SK-N-SH treated with all-trans-retinoic acid at 6 μM for 48 hours (cell line): ENCODE results near the gene ZBTB7C.

Experiments
- ARNTL ChIP-seq: fragments of 450-650 bp; formaldehyde crosslinking; IDR thresholded peaks from 2 replicates; pipeline ENCODE4 v1.5.0; 2020; ENCODE audit warnings: low read depth, mild to moderate bottlenecking, moderate library complexity, borderline replicate concordance
- ISL1 ChIP-seq: fragments of 250-450 bp; sonication (Bioruptor Pico); IDR thresholded peaks from 2 replicates; pipeline ENCODE4 v2.1.2; 2022; ENCODE audit warnings: mild to moderate bottlenecking, moderate library complexity
- PPARA ChIP-seq: fragments of 250-450 bp; sonication (Bioruptor Pico); IDR thresholded peaks from 2 replicates; pipeline ENCODE4 v1.5.0; 2020; ENCODE audit warnings: mild to moderate bottlenecking, borderline replicate concordance
- RARB ChIP-seq: fragments of 250-450 bp; sonication (Bioruptor Pico); IDR thresholded peaks from 2 replicates; pipeline ENCODE4 v1.8.0; 2021; ENCODE audit warnings: mild to moderate bottlenecking, moderate library complexity
- SNAI2 ChIP-seq: fragments of 250-450 bp; sonication (Bioruptor Pico); IDR thresholded peaks from 2 replicates; pipeline ENCODE4 v1.5.0; 2020; ENCODE audit warnings: mild to moderate bottlenecking, moderate library complexity
- TOX ChIP-seq: fragments of 250-450 bp; sonication (Bioruptor Pico); IDR thresholded peaks from 2 replicates; pipeline ENCODE4 v1.8.0; 2021; ENCODE audit warnings: mild to moderate bottlenecking, moderate library complexity, borderline replicate concordance
- ZFP30 ChIP-seq: fragments of 450-650 bp; formaldehyde crosslinking; IDR thresholded peaks from 2 replicates; pipeline ENCODE4 v1.5.0; 2022; ENCODE audit warnings: mild to moderate bottlenecking, moderate library complexity
- ZNF70 ChIP-seq: fragments of 450-650 bp; formaldehyde crosslinking; IDR thresholded peaks from 2 replicates; pipeline ENCODE4 v1.5.0; 2020; ENCODE audit warnings: mild to moderate bottlenecking, moderate library complexity
- ZNF8 ChIP-seq: fragments of 450-650 bp; formaldehyde crosslinking; IDR thresholded peaks from 2 replicates; pipeline ENCODE4 v1.5.0; 2020; ENCODE audit warnings: mild to moderate bottlenecking, moderate library complexity
- TF ChIP-seq, protein P1 (sequence below): fragments of 250-450 bp; sonication (Bioruptor Pico); IDR thresholded peaks from 2 replicates; pipeline ENCODE4 v1.5.1; 2020; ENCODE audit warnings: low read depth, mild to moderate bottlenecking, moderate library complexity

DNA sequence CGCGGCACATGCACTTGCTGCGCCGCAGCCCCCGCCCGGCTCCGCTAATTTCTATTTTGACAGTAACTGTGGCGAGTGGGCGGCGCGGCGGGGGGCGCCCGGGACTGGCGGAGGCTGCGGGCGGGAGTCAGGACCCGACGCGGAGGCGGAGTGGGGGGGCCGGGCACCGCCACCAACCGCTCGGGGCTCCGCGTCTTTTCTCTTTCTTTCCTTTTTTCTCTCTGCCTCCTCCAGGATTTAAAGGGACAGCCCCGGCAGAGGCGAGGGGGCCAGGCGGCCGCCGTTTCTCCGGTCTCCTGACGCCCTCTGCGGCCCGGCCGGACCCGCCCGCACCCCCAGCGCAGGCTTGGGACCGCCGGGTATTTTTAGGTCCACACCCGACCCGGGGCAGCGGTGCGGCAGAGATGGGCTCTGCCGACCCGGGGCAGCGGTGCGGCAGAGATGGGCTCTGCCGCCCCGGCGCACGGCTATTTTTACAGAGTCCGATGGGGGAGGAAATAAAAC, 460 bp upstream of the ZBTB7C start:
- TF ChIP-seq RARB (no peak), SNAI2 (CRISPR knock-in tag) (no peak), TOX (CRISPR knock-in tag) (no peak), PPARA (CRISPR knock-in tag) (no peak), ZFP30 (no peak), ZNF8 (no peak), ARNTL (no peak), ZNF70 (no peak), ISL1 (no peak)
- TF ChIP-seq, protein P1, sequence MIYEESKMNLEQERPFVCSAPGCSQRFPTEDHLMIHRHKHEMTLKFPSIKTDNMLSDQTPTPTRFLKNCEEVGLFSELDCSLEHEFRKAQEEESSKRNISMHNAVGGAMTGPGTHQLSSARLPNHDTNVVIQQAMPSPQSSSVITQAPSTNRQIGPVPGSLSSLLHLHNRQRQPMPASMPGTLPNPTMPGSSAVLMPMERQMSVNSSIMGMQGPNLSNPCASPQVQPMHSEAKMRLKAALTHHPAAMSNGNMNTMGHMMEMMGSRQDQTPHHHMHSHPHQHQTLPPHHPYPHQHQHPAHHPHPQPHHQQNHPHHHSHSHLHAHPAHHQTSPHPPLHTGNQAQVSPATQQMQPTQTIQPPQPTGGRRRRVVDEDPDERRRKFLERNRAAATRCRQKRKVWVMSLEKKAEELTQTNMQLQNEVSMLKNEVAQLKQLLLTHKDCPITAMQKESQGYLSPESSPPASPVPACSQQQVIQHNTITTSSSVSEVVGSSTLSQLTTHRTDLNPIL = no peak
